DMS 273 (cell line): Measurements from ENCODE around the gene SH2B3.
"Not testable (repeated sequence)": the region's sequence is repeated elsewhere in the genome, so short reads cannot be mapped to it uniquely, and the experiment has no call there.

Experiments used
- DNase-seq: peaks from one replicate; lab custom pipeline; 2025; ENCODE audit not compliant: unreplicated experiment; lab: John Stamatoyannopoulos, UW

Gene SH2B3

GRCh38 chr12:111455448-111456320 is 50.0 kb downstream of the SH2B3 start:
- DNase-seq = no peak

- no peak for DNase-seq
Measured at GRCh38 chr12:111457071-111457470, 51.3 kb downstream of the SH2B3 start.

GRCh38 chr12:111457577-111457976 is 51.9 kb downstream of the SH2B3 start:
- DNase-seq = no peak

GRCh38 chr12:111458546-111459172 is 52.9 kb downstream of the SH2B3 start:
- no peak for DNase-seq

GRCh38 chr12:111460111-111460510 is 54.4 kb downstream of the SH2B3 start:
- DNase-seq = not testable (repeated sequence)

- no peak for DNase-seq
Measured at GRCh38 chr12:111462210-111462769, 56.6 kb downstream of the SH2B3 start.

- DNase-seq = no peak
Measured at GRCh38 chr12:111467092-111467856, 61.6 kb downstream of the SH2B3 start.

- no peak for DNase-seq
Measured at GRCh38 chr12:111467857-111468241, 62.1 kb downstream of the SH2B3 start.

- DNase-seq = no peak
Measured at GRCh38 chr12:111469401-111469800, 63.7 kb downstream of the SH2B3 start.

- DNase-seq = no peak
Measured at GRCh38 chr12:111471236-111471635, 65.5 kb downstream of the SH2B3 start.

GRCh38 chr12:111482462-111482861 is 76.7 kb downstream of the SH2B3 start:
- no peak for DNase-seq

GRCh38 chr12:111488271-111488670 is 82.5 kb downstream of the SH2B3 start:
- peak; percentile 56 for DNase-seq

GRCh38 chr12:111488798-111489197 is 83.1 kb downstream of the SH2B3 start:
- DNase-seq = no peak

GRCh38 chr12:111492979-111493378 is 87.3 kb downstream of the SH2B3 start:
- DNase-seq = not testable (repeated sequence)

- no peak for DNase-seq
Measured at GRCh38 chr12:111494676-111495075, 89.0 kb downstream of the SH2B3 start.
